Chondrocyte (in vitro differentiated cells): ENCODE data around the gene ARFGAP1. TPM values are rescaled to one million over a fixed set of nuclear protein-coding genes. Genes with fewer than 3 reads are reported as not detected.
A peak's percentile ranks its signal among the peaks of the same experiment; 100 is the strongest.

ENCODE experiments used
- DNase-seq: peaks from one replicate; pipeline ENCODE4 v3.0.0; 2021; ENCODE audit warnings: mixed read lengths, low spot score
- H3K27ac Mint-ChIP-seq: one replicate; pipeline ENCODE4 v1.8.0; 2021; ENCODE audit warnings: mild to moderate bottlenecking, moderate library complexity, mixed read lengths; ENCODE audit not compliant: unreplicated experiment
- H3K27me3 Mint-ChIP-seq: 2 replicates; pipeline ENCODE4 v1.8.0; 2021; ENCODE audit warnings: low read depth, mixed read lengths
- H3K36me3 Mint-ChIP-seq: 2 replicates; pipeline ENCODE4 v1.8.0; 2021; ENCODE audit warnings: low read depth, mixed read lengths
- H3K4me1 Mint-ChIP-seq: 2 replicates; pipeline ENCODE4 v1.8.0; 2021; ENCODE audit warnings: low read depth, mild to moderate bottlenecking, mixed read lengths
- H3K4me3 Mint-ChIP-seq: one replicate; pipeline ENCODE4 v1.8.0; 2021; ENCODE audit warnings: mild to moderate bottlenecking, moderate library complexity, mixed read lengths; ENCODE audit not compliant: unreplicated experiment
- H3K9me3 Mint-ChIP-seq: 2 replicates; pipeline ENCODE4 v1.8.0; 2021; ENCODE audit warnings: low read depth, mixed read lengths
- total RNA-seq: library from RNA; stranded (reverse); gene quantifications from 3 replicates; pipeline ENCODE4 v1.2.1, GENCODE V29; 2021
- TF ChIP-seq, protein P1 (sequence below): fragments of 200-600 bp; sonication (generic); IDR thresholded peaks from 2 replicates; pipeline ENCODE4 v1.5.0; 2021; ENCODE audit warnings: antibody characterized with exemption, mild to moderate bottlenecking, moderate library complexity

The ARFGAP1 gene
- total RNA-seq, 1 donor from 2014 or later = 117 TPM

DNA sequence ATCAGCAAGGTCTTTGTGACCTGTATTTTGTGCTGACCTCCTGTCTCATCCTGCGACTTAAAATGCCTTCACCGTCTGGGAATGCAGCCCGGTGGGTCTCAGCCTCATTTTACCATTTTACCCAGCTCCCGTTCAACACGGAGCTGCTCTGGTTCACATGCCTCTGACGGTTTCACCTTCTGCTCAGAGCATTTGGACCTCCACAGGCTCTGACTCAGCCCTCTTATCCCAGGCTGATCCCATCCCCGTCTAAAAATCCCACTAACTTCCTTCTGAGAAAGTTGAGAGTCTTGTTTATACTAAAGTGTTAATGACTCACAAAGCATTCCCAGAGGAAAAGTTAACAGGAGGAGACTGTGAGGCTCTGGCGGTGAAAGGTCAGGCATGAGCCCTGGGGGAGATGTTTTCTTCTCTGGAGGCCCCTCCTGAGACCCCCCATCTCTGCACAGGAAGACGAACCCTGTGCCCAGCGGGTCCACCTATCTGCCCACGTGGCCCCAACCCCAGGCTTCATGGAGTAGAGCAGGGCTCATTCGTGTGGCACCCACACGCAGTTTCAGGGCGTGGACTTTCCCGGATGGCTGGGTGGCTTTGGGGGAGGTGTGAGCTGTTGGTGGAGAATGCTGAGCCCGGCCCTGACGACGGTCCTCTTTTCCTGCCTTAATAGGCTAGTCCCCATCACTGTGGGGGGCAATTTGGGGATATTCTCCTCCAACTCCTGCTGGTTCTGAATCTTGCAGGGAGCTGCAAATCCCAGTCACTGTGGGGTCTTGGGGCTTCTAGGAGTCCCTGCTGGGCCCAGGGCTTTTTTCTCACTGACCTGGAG, 40.2 kb upstream of the ARFGAP1 start:
- DNase-seq = no peak
- Mint-ChIP-seq H3K27me3 (no peaks in the 10 kb centered on the region), H3K36me3 (no peaks in the 10 kb centered on the region), H3K27ac (peak overlapping the region; percentile 98), H3K9me3 (no peaks in the 10 kb centered on the region), H3K4me1 (peaks cover 53% of the 10 kb centered on the region), H3K4me3 (peak overlapping the region; percentile 41)
- TF ChIP-seq, protein P1, sequence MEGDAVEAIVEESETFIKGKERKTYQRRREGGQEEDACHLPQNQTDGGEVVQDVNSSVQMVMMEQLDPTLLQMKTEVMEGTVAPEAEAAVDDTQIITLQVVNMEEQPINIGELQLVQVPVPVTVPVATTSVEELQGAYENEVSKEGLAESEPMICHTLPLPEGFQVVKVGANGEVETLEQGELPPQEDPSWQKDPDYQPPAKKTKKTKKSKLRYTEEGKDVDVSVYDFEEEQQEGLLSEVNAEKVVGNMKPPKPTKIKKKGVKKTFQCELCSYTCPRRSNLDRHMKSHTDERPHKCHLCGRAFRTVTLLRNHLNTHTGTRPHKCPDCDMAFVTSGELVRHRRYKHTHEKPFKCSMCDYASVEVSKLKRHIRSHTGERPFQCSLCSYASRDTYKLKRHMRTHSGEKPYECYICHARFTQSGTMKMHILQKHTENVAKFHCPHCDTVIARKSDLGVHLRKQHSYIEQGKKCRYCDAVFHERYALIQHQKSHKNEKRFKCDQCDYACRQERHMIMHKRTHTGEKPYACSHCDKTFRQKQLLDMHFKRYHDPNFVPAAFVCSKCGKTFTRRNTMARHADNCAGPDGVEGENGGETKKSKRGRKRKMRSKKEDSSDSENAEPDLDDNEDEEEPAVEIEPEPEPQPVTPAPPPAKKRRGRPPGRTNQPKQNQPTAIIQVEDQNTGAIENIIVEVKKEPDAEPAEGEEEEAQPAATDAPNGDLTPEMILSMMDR = no peak

DNA sequence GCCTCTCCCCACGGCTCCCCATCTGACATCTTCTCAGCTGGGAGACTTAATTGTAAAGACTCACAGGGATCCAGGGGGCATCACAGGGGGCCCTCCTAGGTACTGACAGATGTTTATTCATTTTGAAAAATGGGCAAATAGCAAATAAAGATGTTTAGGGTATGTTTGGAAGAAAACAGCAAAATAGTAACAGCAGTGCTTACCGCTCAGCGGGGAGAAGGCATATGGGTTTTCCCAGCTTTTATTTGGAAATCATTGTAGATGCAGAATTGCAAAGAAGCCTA, 39.6 kb upstream of the ARFGAP1 start:
- Mint-ChIP-seq H3K27me3 (no peaks in the 10 kb centered on the region), H3K4me1 (peaks cover 53% of the 10 kb centered on the region)

DNA sequence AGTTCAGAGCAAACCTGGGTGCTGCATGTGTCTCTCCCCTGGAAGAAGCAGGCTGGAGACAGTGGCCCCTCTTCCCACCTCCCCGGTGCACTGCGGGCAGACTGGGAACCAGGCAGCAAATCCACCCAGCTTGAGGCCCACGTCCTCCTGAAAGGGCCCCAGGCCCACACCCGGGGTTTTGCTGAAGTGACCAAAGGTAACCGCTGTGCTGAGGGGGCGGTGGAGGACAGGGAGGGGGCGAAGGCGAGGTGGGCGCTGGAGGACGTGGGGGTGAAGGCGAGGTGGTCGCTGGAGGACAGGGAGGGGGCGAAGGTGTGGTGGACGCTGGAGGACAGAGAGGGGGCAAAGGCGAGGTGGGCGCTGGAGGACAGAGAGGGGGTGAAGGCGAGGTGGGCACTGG, 38.7 kb upstream of the ARFGAP1 start:
- H3K4me1 Mint-ChIP-seq = peaks cover 53% of the 10 kb centered on the region
- DNase-seq = no peak
- H3K36me3 Mint-ChIP-seq = no peaks in the 10 kb centered on the region
- H3K27ac Mint-ChIP-seq = no peak overlapping the region
- H3K4me3 Mint-ChIP-seq = no peak overlapping the region
- H3K9me3 Mint-ChIP-seq = no peaks in the 10 kb centered on the region
- no peaks in the 10 kb centered on the region for H3K27me3 Mint-ChIP-seq
- TF ChIP-seq, protein P1 = no peak

More for the DNA sequence above, 39.6 kb upstream of the ARFGAP1 start:
- no peak for DNase-seq
- Mint-ChIP-seq H3K36me3 (no peaks in the 10 kb centered on the region), H3K9me3 (no peaks in the 10 kb centered on the region), H3K27ac (peak overlapping the region; percentile 98), H3K4me3 (no peak overlapping the region)
- TF ChIP-seq, protein P1 = no peak

DNA sequence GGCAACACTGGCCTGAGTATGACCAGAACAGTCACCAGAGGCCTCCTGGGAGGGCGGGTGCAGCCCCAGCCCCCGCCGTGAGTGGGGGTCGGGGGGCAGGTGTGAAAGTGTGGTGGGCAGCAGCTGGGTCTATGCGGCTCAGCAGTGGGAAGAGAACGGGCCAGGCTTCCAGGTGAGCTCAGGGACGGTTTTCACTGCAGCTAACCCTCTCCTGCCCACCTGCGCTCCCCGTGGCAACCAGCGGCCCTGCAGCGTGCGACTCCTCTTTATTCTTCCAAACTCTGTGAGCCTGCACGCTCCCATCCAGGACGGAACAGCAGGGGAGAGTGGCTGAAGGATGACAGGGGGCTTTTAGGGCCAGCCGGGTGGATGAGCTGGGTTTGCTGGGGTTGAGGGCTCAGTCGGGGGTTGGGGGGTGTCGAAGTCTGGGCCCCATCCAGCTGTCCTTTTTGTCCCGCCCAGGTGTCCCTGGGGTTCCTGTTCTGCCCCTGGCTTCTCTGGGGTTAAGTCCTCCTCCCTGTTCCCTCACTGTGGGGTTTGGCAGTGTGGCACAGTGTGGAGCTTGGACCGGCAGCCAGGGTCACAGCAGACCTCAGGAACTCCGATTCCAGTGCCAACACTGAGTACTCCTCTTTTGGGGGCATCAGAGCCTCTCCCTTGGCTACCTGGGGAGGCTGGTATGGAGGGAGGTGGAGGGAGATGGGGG, 37.8 kb upstream of the ARFGAP1 start:
- Mint-ChIP-seq H3K27me3 (no peaks in the 10 kb centered on the region), H3K4me1 (peaks cover 49% of the 10 kb centered on the region), H3K27ac (no peak overlapping the region), H3K9me3 (no peaks in the 10 kb centered on the region), H3K36me3 (no peaks in the 10 kb centered on the region), H3K4me3 (no peak overlapping the region)
- TF ChIP-seq, protein P1 = peak; percentile 60
- no peak for DNase-seq

DNA sequence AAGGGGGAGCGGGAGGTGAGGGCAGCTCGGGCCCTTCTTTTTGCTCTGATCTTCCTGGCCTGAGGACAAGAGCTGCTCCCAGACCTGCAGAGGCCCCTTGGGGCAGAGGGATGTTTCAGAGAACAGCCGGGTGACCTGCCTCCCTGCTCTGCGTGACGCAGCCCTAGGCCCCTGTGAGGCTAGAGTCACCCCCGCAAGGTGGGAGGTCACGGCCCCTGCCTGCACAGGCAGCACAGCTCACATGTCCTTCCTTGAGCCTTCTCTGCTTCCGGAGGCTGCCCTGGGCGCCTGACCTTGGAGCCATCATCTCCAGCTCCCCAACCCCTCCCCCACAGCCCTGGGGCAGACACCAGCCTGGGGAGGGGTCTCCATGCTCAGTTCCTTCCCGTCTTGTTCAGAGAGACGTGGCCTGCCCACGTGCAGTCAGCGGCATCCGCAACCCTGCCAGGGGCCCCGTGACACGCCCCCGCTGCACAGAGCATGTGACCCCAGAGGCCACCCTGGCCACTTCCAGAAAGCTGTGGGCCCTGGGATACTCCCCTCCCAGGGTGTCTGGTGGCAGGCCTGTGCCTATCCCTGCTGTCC, 37.1 kb upstream of the ARFGAP1 start, which contains the start of gene BIRC7:
Gene BIRC7, plus strand, starts transcription at position 507 of the 585 bp plus-strand sequence. CDS start 192 bp downstream, outside the sequence.
- Mint-ChIP-seq H3K4me1 (peaks cover 42% of the 10 kb centered on the region), H3K36me3 (no peaks in the 10 kb centered on the region), H3K27ac (no peak within 1 kb of the TSS), H3K27me3 (no peaks in the 10 kb centered on the region), H3K4me3 (no peak within 1 kb of the TSS), H3K9me3 (no peaks in the 10 kb centered on the region)
- TF ChIP-seq, protein P1 = no peak
- no peak for DNase-seq
